Endothelial cell of umbilical vein (primary cell): ENCODE data around the gene GATA6. TPM values are rescaled to one million over a fixed set of nuclear protein-coding genes. Genes with fewer than 3 reads are reported as not detected.

Source experiments
- BruUV-seq: library from RNA; stranded (reverse); fragments of 400-500 nt; replicated peaks from 2 replicates; lab custom pipeline; 2021; lab: Mats Ljungman, UMichigan
- CTCF ChIA-PET: fragments of 300-600, 350-600 bp; sonication (Branson Sonifier 250); formaldehyde crosslinking; loops from one replicate; lab custom pipeline; 2021; ENCODE audit warnings: antibody characterized with exemption, inconsistent platforms; lab: Charles Lee
- POLR2A ChIA-PET: fragments of 300-600, 350-600 bp; sonication (Branson Sonifier 250); formaldehyde crosslinking; loops from one replicate; lab custom pipeline; 2021; ENCODE audit warnings: antibody characterized with exemption, inconsistent platforms; lab: Charles Lee
- DNase-seq: peaks from one replicate; pipeline ENCODE4 v3.0.0-alpha.2; 2011; ENCODE audit warnings: low read depth, low spot score
- FAIRE-seq: peaks from 2 replicates; lab custom pipeline; 2011; peaks lifted over from hg19 to GRCh38; lab: Jason Lieb, UNC
- H2AFZ ChIP-seq: 2 replicates; pipeline ENCODE4 v1.6.0; 2012; ENCODE audit warnings: low read depth, low read length, control low read depth, inconsistent platforms
- H3K27ac ChIP-seq: 2 replicates; pipeline ENCODE4 v1.5.1; 2011; ENCODE audit warnings: low read depth, mild to moderate bottlenecking, control low read depth, low read length, moderate library complexity; ENCODE audit not compliant: insufficient read depth
- H3K27me3 ChIP-seq, 2 experiments: 2 replicates each; pipeline versions ENCODE4 v1.6.0 to v1.6.1; 2011; ENCODE audit warnings: low read length in 2 of 2, mixed read lengths in 1 of 2; ENCODE audit not compliant: control insufficient read depth in 2 of 2, insufficient read depth in 2 of 2
- H3K36me3 ChIP-seq, 2 experiments: 2 replicates in 1 of 2; 3 replicates in 1 of 2; pipeline ENCODE4 v1.5.1; 2011; ENCODE audit warnings: low read length in 2 of 2, mild to moderate bottlenecking in 1 of 2, moderate library complexity in 1 of 2; ENCODE audit not compliant: control insufficient read depth in 2 of 2, insufficient read depth in 2 of 2; ENCODE audit errors: extremely low read depth in 1 of 2
- H3K4me1 ChIP-seq: 3 replicates; pipeline ENCODE4 v1.5.1; 2011; ENCODE audit warnings: mild to moderate bottlenecking, low read length; ENCODE audit not compliant: control insufficient read depth, insufficient read depth; ENCODE audit errors: extremely low read depth
- H3K4me2 ChIP-seq: 2 replicates; pipeline ENCODE4 v1.6.1; 2011; ENCODE audit warnings: low read length, control low read depth, mixed read lengths; ENCODE audit not compliant: insufficient read depth
- H3K4me3 ChIP-seq, 3 experiments: fragments of 200-600 bp in 1 of 3; sonication (generic), shearing (Covaris generic) in 1 of 3; replicated peaks in 1 of 3; 2 replicates each; pipeline ENCODE4 v1.5.1; 2011 to 2016; ENCODE audit warnings: control low read depth in 3 of 3, low read length in 3 of 3, mild to moderate bottlenecking in 2 of 3, inconsistent platforms in 1 of 3, low read depth in 1 of 3, moderate library complexity in 1 of 3; ENCODE audit not compliant: insufficient read depth in 1 of 3
- H3K79me2 ChIP-seq: 2 replicates; pipeline ENCODE4 v1.6.0; 2012; ENCODE audit warnings: low read length, inconsistent platforms; ENCODE audit not compliant: control insufficient read depth, insufficient read depth
- H3K9ac ChIP-seq: replicated peaks from 2 replicates; pipeline ENCODE3; 2011; ENCODE audit warnings: low read length, control low read depth; ENCODE audit not compliant: insufficient read depth; ENCODE audit errors: extremely low read depth
- H3K9me1 ChIP-seq: replicated peaks from 3 replicates; pipeline ENCODE4 v1.6.0; 2011; ENCODE audit warnings: mild to moderate bottlenecking, low read length; ENCODE audit not compliant: control insufficient read depth, insufficient read depth; ENCODE audit errors: extremely low read depth
- H3K9me3 ChIP-seq: replicated peaks from 2 replicates; pipeline ENCODE4 v1.5.1; 2012; ENCODE audit warnings: low read length, inconsistent platforms; ENCODE audit not compliant: control insufficient read depth, insufficient read depth
- H4K20me1 ChIP-seq: replicated peaks from 2 replicates; pipeline ENCODE3; 2011; ENCODE audit warnings: mild to moderate bottlenecking, low read length; ENCODE audit not compliant: control insufficient read depth, insufficient read depth; ENCODE audit errors: extremely low read depth
- EZH2 ChIP-seq: IDR thresholded peaks from 2 replicates; pipeline ENCODE4 v1.6.1; 2012; ENCODE audit warnings: borderline replicate concordance, low read depth, mild to moderate bottlenecking, moderate library complexity, low read length, inconsistent platforms; ENCODE audit not compliant: severe bottlenecking
- FOS ChIP-seq: IDR thresholded peaks from 2 replicates; pipeline ENCODE4 v1.6.1; 2011; ENCODE audit warnings: mild to moderate bottlenecking, low read length, moderate library complexity, borderline replicate concordance; ENCODE audit not compliant: insufficient read depth
- GATA2 ChIP-seq: IDR thresholded peaks from 2 replicates; pipeline ENCODE4 v1.7.0; 2011; ENCODE audit warnings: low read depth, mild to moderate bottlenecking, moderate library complexity, mixed read lengths, low read length; ENCODE audit not compliant: insufficient read length, insufficient read depth
- JUN ChIP-seq: IDR thresholded peaks from 2 replicates; pipeline ENCODE4 v1.6.1; 2011; ENCODE audit warnings: borderline replicate concordance, low read depth; ENCODE audit not compliant: insufficient read length, insufficient read depth
- POLR2AphosphoS5 ChIP-seq: IDR thresholded peaks from 2 replicates; pipeline ENCODE4 v1.6.1; 2012; ENCODE audit warnings: low read depth, mild to moderate bottlenecking, control low read depth, low read length, moderate library complexity; ENCODE audit not compliant: insufficient read depth
- dilution Hi-C: fragments of 300-500 bp; cut with MboI; formaldehyde crosslinking; loops from one replicate; pipeline ENCODE4 v1.15.0; 2019; ENCODE audit warnings: low sequenced_read_pairs; ENCODE audit not compliant: extremely low pct_ligation_motif_present
- intact Hi-C: fragments of 100-400 bp; cut with micrococcal nuclease; formaldehyde crosslinking; loops from one replicate; pipeline ENCODE4 v1.10.0; 2022
- polyA plus RNA-seq, 4 experiments: library from polyadenylated mRNA; depleted of rRNA in 3 of 4; stranded (reverse) in 3 of 4; unstranded in 1 of 4; fragments of >200 nt; gene quantifications; 2 replicates each; pipeline versions ENCODE4 v1.2.1 to v1.2.3, GENCODE V29; 2011 to 2012; ENCODE audit warnings: missing spikeins in 1 of 4
- total RNA-seq: library from RNA; stranded (reverse); gene quantifications from 2 replicates; pipeline ENCODE4 v1.2.3, GENCODE V29; 2021
- TF ChIP-seq, protein P1 (sequence below): IDR thresholded peaks from 2 replicates; pipeline ENCODE4 v1.6.1; 2011; ENCODE audit not compliant: insufficient read depth, insufficient read length

The GATA6 gene
- total and polyA plus RNA-seq, 2 donors (not counting 3 experiments of a cell fraction or from before 2014, with no cell fraction given), result 4.1 to 14.6 TPM

DNA sequence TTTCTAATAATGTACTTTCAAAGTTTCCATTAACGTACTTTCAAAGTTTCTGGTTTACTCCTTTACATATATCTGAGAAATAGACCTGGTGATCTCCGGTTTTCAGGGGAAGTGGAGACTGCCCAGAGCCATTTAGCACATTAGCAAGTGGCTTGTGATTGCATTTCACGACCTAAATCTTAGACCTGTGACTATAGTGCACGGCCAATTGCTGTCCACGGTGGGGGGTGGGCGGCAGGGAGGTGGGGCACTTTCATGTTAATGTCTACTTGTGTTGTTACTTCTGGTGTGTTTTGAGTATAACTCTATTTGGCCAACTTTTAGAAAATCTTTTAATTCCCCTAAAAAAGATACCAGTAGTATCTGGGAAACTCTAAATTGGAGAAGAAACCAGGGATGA is 11.3 kb downstream of the GATA6 start:
- TF ChIP-seq, protein P1, sequence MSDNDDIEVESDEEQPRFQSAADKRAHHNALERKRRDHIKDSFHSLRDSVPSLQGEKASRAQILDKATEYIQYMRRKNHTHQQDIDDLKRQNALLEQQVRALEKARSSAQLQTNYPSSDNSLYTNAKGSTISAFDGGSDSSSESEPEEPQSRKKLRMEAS, result no peak
- TF ChIP-seq POLR2AphosphoS5 (no peak), FOS (no peak), JUN (no peak), EZH2 (no peak), GATA2 (no peak)
- H3K36me3 ChIP-seq, result peaks cover 4 to 12% of the 10 kb centered on the region in 2 experiments
- no TSS peak for BruUV-seq
- H3K9me3 ChIP-seq, result no peaks in the 10 kb centered on the region
- no peaks in the 10 kb centered on the region for H4K20me1 ChIP-seq
- H3K4me3 ChIP-seq, result no peak overlapping the region
- peaks cover 90% of the 10 kb centered on the region for H3K79me2 ChIP-seq
- H3K4me1 ChIP-seq, result peaks cover 60% of the 10 kb centered on the region
- dilution Hi-C loops (loop anchor here (25.0 kb wide), 1 partner anchor 257 kb away; no protein-coding TSS in a partner anchor), intact Hi-C loops (no loop called here)
- no peaks in the 10 kb centered on the region for H3K9me1 ChIP-seq
- POLR2A ChIA-PET, result no interaction called here
- no peak overlapping the region for H2AFZ ChIP-seq
- no peak overlapping the region for H3K27ac ChIP-seq
- no peak overlapping the region for H3K9ac ChIP-seq
- no peaks in the 10 kb centered on the region for H3K27me3 ChIP-seq
- FAIRE-seq (no peak), DNase-seq (peak; percentile 33)
- CTCF ChIA-PET, result interaction anchor here (1.1 kb wide), 1 partner anchor 382 kb away, joined by 6 read pairs; no protein-coding TSS in a partner anchor
- peak overlapping the region; percentile 98 for H3K4me2 ChIP-seq
